Effector memory CD4-positive, alpha-beta T cell (primary cell): ENCODE measurements around the gene SLC12A6.

Source experiments
- DNase-seq, 3 donors: peaks; one replicate each; pipeline ENCODE4 v3.0.0-alpha.2; 2020
- H3K27ac ChIP-seq: 2 replicates; pipeline ENCODE4 v1.7.0; 2013; ENCODE audit warnings: mild to moderate bottlenecking, low read length, moderate library complexity; ENCODE audit not compliant: insufficient read depth, poor library complexity, severe bottlenecking
- H3K27me3 ChIP-seq: replicated peaks from 2 replicates; pipeline ENCODE4 v1.7.0; 2013; ENCODE audit warnings: mild to moderate bottlenecking, low read length; ENCODE audit not compliant: insufficient read depth, control insufficient read depth, poor library complexity, severe bottlenecking
- H3K36me3 ChIP-seq: 2 replicates; pipeline ENCODE4 v1.7.0; 2013; ENCODE audit warnings: mild to moderate bottlenecking, low read length, moderate library complexity; ENCODE audit not compliant: control insufficient read depth, insufficient read depth
- H3K4me1 ChIP-seq: 2 replicates; pipeline ENCODE4 v1.7.0; 2013; ENCODE audit warnings: low read length, mild to moderate bottlenecking; ENCODE audit not compliant: control insufficient read depth, insufficient read depth, poor library complexity, severe bottlenecking
- H3K4me3 ChIP-seq: 2 replicates; pipeline ENCODE4 v1.7.0; 2013; ENCODE audit warnings: low read length, low read depth, mild to moderate bottlenecking; ENCODE audit not compliant: insufficient read depth, poor library complexity, severe bottlenecking
- H3K9me3 ChIP-seq: 2 replicates; pipeline ENCODE4 v1.7.0; 2013; ENCODE audit warnings: mild to moderate bottlenecking, low read length, moderate library complexity; ENCODE audit not compliant: control insufficient read depth

Gene SLC12A6

GRCh38 chr15:34275721-34276120, 61.9 kb downstream of the SLC12A6 start:
- no peak for DNase-seq
- no peaks in the 10 kb centered on the region for H3K27me3 ChIP-seq
- no peak overlapping the region for H3K4me3 ChIP-seq
- no peaks in the 10 kb centered on the region for H3K9me3 ChIP-seq
- H3K4me1 ChIP-seq = no peaks in the 10 kb centered on the region
- H3K36me3 ChIP-seq = no peaks in the 10 kb centered on the region
- no peak overlapping the region for H3K27ac ChIP-seq

DNA sequence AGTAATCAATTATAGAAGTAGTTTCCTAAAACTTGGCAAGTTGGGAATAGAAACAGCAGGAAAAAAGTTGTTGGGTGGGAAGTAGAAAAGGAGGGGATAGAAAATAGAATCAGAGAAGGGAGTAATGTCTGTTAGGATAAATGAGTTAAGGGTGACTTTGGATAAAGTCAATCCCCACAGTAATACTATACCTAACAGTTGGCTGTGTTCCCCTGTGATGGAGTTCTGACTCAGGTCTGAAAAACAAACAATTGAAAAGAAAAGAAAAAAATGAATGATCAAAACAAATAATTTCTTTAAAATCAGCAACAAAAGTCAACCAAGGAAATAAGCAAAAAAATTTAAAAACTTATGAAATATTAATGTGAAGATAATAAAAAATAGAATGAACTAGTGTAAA, 62.4 kb downstream of the SLC12A6 start:
- H3K27ac ChIP-seq = no peak overlapping the region
- DNase-seq = no peak
- H3K9me3 ChIP-seq = no peaks in the 10 kb centered on the region
- H3K36me3 ChIP-seq = no peaks in the 10 kb centered on the region
- H3K4me1 ChIP-seq = no peaks in the 10 kb centered on the region
- no peak overlapping the region for H3K4me3 ChIP-seq
- no peaks in the 10 kb centered on the region for H3K27me3 ChIP-seq

GRCh38 chr15:34271493-34271892, 66.1 kb downstream of the SLC12A6 start:
- H3K4me1 ChIP-seq = no peaks in the 10 kb centered on the region
- H3K27me3 ChIP-seq = no peaks in the 10 kb centered on the region
- DNase-seq = no peak
- H3K36me3 ChIP-seq = no peaks in the 10 kb centered on the region
- no peaks in the 10 kb centered on the region for H3K9me3 ChIP-seq
- no peak overlapping the region for H3K4me3 ChIP-seq
- no peak overlapping the region for H3K27ac ChIP-seq

DNA sequence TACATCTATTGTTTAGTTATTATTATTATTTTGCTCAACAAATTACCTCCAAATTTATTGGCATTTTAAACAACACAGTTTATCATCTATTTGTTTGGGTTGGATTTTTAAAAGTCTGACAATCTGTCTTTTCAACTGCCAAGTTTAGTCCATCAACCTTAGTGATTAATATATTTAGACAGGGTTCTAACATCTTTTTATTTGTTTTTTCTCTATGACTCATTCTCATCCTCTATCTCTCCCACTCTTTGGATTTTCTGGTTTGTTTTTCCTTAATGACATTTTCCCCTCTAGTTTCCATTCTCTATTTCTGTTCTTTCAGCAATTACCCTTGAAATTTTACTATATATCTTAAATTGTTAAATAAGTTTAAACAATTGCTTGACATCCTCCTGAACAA, 70.8 kb downstream of the SLC12A6 start:
- Histone ChIP-seq H3K27me3 (no peaks in the 10 kb centered on the region), H3K4me1 (no peaks in the 10 kb centered on the region), H3K27ac (no peak overlapping the region), H3K4me3 (no peak overlapping the region), H3K36me3 (no peaks in the 10 kb centered on the region), H3K9me3 (no peaks in the 10 kb centered on the region)
- no peak for DNase-seq

GRCh38 chr15:34264076-34264475, 73.5 kb downstream of the SLC12A6 start:
- Histone ChIP-seq H3K4me3 (no peak overlapping the region), H3K27ac (no peak overlapping the region), H3K27me3 (no peaks in the 10 kb centered on the region), H3K4me1 (no peaks in the 10 kb centered on the region), H3K9me3 (no peaks in the 10 kb centered on the region), H3K36me3 (no peaks in the 10 kb centered on the region)
- no peak for DNase-seq

DNA sequence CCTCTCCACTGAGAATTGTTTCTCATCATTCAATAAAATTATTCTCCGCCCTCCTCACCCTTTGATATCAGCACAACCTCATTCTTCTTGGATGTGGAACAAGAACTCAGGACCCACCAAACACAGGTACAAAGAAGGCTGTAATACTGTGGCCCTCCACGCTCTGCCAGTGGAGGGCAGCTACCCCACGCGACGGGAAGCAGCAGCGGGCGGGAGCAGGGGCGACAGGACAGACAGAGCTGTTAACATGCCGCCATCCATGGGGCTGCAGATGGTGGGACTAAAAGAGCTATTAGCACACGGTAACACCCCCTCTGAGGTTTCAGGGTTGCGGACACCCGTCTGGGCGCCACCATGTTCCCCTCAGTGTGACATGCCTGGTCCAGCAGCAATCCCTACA, 75.2 kb downstream of the SLC12A6 start:
- DNase-seq = no peak
- no peaks in the 10 kb centered on the region for H3K9me3 ChIP-seq
- H3K27me3 ChIP-seq = no peaks in the 10 kb centered on the region
- no peaks in the 10 kb centered on the region for H3K4me1 ChIP-seq
- H3K36me3 ChIP-seq = peaks cover 8% of the 10 kb centered on the region
- no peak overlapping the region for H3K4me3 ChIP-seq
- no peak overlapping the region for H3K27ac ChIP-seq

- Histone ChIP-seq H3K27me3 (no peaks in the 10 kb centered on the region), H3K9me3 (no peaks in the 10 kb centered on the region), H3K4me3 (no peak overlapping the region), H3K36me3 (peaks cover 20% of the 10 kb centered on the region), H3K4me1 (no peaks in the 10 kb centered on the region), H3K27ac (no peak overlapping the region)
- no peak for DNase-seq
These were observed 78.0 kb downstream of the SLC12A6 start for GRCh38 chr15:34259566-34259965.

- H3K27ac ChIP-seq = no peak overlapping the region
- DNase-seq = no peak
These were observed 79.4 kb downstream of the SLC12A6 start for GRCh38 chr15:34258151-34258550.

DNA sequence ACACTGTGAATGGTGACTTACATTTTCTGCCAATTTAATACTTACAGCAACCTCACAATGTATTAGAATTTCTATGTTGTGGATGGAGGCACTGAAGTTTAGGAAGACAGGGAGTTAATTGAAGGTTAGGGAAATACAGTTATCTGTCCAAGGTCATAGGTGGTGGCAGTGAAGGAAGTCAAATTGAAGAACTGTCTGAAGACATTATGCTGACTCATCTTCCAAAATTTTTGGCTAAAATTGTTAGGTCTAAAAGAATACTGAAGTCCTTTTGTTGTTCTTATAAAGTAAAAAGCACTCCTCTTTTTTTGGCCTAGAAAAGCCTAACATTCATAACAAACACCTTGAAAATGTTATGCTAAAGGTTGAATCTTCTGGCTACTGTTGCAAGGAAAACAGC, 85.0 kb downstream of the SLC12A6 start:
- DNase-seq = no peak
- Histone ChIP-seq H3K36me3 (peaks cover 55% of the 10 kb centered on the region), H3K4me3 (no peak overlapping the region)

More at GRCh38 chr15:34258151-34258550, 79.4 kb downstream of the SLC12A6 start:
- Histone ChIP-seq H3K27me3 (no peaks in the 10 kb centered on the region), H3K4me3 (no peak overlapping the region), H3K4me1 (no peaks in the 10 kb centered on the region), H3K36me3 (peaks cover 30% of the 10 kb centered on the region), H3K9me3 (no peaks in the 10 kb centered on the region)

DNA sequence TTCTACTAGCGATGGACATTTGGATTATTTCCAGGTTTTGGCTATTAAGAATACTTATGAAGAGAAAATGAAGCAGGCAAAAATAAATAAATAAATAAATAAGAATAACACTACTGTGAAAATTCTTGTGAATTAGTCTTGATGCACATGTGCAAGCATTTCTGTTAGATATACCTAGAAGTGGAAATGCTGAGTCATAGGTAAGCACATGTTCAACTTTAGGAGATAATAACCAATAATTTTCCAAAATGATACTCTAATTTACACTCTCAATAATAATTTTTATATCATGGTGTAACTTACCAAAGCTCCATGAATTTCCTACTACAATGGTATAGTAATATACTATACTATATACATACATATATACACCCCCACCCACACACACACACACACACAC, 89.4 kb downstream of the SLC12A6 start:
- Histone ChIP-seq H3K27me3 (no peaks in the 10 kb centered on the region), H3K27ac (no peak overlapping the region), H3K4me3 (no peak overlapping the region), H3K9me3 (no peaks in the 10 kb centered on the region), H3K36me3 (peaks cover 31% of the 10 kb centered on the region), H3K4me1 (no peaks in the 10 kb centered on the region)
- no peak for DNase-seq

More for the DNA sequence above, 85.0 kb downstream of the SLC12A6 start:
- H3K27ac ChIP-seq = no peak overlapping the region
- H3K9me3 ChIP-seq = no peaks in the 10 kb centered on the region
- H3K27me3 ChIP-seq = no peaks in the 10 kb centered on the region
- H3K4me1 ChIP-seq = no peaks in the 10 kb centered on the region
